Amniotic stem cell (primary cell): ENCODE measurements around the gene HOXB9.
A peak's percentile ranks its signal among the peaks of the same experiment; 100 is the strongest.

Source experiments
- DNase-seq: peaks from one replicate; lab custom pipeline; 2025; lab: John Stamatoyannopoulos, UW

HOXB9 gene

GRCh38 chr17:48624118-48624517 is 2.0 kb downstream of the HOXB9 start:
- no peak for DNase-seq

DNA sequence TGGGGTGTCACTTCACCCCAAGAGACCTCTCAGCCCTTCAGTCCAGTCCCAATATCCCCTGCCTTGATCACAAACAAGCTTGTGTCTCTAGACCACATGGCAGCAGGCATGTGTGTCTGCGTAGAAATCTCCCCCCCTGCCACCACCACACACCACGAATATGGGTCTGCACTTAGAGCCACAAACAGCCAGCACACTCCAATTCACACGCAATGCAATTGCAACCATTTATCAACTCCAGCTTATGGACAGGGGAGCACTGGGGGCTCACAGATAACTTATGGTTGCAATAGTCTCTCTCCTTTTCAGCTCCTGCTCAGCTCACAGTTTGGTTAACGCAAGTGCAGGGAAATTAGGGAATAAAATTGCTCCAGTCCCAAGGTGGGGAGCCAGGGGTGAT is 2.6 kb downstream of the HOXB9 start:
- DNase-seq, result no peak

- DNase-seq, result no peak
Observed at GRCh38 chr17:48622857-48623256, 3.3 kb downstream of the HOXB9 start.

- DNase-seq, result no peak
Observed at GRCh38 chr17:48621410-48622392, 4.5 kb downstream of the HOXB9 start.

- DNase-seq, result no peak
Observed at GRCh38 chr17:48620461-48621139, 5.6 kb downstream of the HOXB9 start.

DNA sequence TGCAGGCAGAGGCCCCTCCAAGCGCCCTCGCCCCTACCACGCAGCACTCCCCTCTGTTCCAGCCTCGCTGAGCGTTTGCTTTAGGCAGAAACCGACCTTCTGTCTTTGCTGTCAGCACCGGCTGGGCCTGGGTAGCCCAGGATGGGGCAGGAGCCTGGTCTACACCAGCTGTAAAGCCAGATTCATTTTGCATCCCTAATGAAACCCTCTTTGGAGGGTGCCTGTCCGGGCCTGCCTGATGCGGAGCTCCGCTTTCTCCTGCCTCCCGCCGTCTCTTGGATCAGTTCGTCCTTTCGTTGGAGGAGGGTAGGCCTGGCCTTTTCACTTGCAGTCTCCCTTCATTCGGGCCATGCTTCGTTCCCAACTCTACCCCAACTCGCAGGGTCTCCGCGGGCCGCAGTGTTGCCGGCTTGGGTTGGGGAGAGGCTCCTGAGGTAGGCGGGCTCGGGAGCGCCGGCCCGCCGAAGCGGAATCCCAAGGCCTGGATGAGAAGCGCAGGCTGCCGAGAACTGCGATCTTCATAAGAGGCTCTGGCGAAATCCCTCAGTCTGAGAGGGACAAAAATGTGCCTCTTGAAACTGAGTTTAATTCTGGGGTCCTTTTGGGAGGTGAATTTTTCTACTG is 6.2 kb downstream of the HOXB9 start:
- DNase-seq, result no peak

DNA sequence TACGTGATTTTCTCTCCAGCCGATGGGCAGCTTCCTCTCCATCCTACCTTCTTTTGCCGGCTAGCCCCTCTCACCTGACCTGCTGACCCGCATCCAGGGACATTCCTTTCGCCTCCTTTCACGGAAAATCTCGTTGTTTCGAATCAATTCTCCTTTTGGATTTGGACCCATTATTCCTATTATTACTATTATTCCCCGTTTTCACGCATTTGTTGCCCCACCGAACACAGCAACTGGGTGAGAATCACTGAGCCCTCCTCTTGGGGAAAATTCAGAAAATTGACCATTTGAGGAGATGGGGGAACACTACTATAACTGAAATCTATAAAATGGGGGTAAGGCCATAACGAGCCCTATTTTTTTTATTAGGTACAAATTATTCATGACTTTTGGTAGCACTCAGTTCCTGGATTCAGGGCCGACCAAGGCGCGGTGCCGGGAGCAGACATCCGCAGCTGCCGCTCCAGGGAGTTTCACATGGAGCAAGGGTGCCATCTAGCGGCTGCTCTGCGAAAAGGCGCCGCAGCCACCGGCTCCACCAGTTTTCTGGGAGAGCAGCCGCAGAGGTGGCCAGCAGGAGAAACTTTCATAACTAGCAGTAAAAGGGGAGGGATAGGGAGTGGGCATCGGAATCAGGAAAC is 7.8 kb downstream of the HOXB9 start:
- DNase-seq, result peak; percentile 12

DNA sequence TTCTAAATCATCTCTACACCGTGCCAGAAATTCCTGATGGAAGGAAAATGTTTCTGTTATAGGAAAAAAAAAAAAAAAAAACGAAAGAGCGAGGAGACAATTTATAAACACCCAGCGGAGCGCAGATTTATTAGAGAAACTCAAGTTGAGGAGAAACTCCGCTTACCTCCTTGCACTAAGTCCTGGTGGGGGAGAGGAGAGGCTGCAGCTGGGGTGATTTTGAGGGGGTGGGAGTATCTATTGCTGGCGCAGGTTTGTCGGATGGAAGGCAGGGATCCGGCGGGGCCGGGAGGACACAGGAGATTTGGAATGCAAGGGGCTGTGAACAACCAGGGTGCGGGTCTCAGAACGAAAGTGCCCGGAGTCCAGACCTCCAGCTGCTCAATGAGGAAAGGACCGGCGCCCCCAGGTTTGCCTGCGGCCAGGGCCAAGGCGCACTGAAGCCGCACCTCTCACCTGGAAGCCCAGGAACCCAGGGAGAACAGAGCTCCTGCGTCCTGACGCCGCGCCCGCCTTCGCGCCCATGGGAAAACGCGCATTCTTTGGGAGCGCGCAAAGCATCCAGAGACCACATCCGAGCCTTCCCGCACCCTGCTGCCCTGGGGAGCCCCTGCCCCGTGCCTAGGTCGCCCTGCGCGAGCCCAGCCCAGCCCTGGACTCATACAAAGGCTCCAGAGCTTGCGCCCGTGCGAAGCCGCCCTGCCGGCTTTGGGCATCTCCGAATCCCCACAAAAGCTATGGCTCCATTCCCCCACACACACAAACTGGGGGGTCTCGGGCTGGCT is 8.5 kb downstream of the HOXB9 start:
- DNase-seq, result no peak

GRCh38 chr17:48616717-48617470 is 9.3 kb downstream of the HOXB9 start:
- no peak for DNase-seq

GRCh38 chr17:48615963-48616716 is 10.0 kb downstream of the HOXB9 start:
- DNase-seq, result no peak

- no peak for DNase-seq
Observed at GRCh38 chr17:48615047-48615962, 10.9 kb downstream of the HOXB9 start, which contains the start of gene HOXB8. Gene HOXB8 (minus strand): TSS chr17:48615292. CDS start chr17:48614704, 588 bp downstream.

DNA sequence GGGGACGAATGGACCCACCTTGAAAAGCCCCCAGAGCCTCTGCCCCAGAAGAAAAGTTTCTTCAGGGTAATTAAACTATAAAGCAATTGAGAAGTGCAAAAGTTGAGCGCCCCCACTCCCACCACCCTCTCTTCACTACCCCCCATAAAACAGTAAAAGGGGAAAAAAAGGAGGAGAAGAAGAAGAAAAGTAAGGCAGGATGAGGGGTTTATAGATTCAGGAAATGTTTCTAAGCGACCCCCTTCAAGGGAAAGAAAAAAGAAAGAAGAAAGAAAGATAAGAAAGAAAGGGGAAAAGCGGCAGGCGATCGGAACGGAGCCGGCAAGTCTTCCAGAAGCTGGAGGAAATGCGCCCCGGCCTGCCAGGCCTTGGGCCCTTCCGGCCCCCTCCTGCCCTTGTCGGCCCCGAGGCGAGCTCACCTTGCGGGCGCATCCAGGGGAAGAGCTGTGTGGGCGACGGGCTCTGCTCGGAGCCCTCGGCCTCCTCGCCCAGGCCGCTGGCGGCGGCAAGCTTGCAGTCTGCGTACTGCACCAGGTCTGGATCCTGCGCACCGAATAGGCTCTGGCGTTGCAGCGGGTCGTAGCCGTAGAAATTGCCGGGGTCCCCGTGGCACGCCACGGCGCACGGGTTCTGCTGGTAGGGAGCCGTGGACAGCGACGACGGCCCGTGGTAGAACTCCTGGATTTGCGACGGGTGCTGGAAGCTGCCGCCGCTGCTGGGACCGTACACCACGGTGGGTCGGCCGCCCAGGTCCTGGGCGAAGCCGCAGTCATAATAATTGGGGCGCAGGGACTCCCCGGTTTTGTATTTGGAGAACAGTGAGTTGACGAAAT is 12.1 kb downstream of the HOXB9 start:
- DNase-seq, result no peak

DNA sequence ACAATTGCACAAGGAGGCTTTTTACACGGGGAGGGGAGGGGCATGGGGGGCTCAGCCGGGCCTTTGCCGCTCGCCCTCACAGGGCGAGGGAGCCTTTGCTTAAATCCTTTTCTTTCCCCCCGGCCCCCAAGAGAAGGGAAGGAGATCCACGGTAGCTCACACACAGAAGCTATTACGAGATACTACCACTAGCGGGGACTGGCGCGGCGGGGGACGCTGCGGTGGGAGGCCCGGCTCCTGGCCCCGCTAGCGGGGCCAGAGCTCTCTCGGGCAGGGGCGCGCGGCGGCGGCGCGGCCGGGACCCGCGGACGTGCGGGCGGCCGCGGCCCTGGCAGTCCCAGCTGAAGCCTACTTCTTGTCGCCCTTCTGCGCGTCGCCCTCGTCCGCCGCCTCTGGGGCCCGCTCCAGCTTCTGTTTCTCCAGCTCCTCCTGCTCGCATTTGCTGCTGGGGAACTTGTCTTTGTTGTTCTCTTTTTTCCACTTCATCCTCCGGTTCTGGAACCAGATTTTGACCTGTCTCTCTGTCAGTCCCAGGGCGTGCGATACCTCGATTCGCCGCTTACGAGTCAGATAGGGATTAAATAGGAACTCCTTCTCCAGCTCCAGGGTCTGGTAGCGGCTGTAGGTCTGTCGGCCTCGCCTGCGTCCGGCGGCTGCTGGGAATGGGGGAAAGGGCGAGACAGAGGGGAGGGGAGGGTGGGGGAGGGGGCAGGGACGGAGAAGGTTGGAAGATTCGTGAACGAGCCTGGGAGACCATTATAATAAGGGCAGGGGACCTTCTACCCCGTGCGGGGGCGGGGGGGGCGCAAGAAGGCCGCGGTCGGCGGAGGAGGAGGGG is 13.1 kb downstream of the HOXB9 start:
- no peak for DNase-seq

- DNase-seq, result no peak
Observed at GRCh38 chr17:48612456-48612853, 13.7 kb downstream of the HOXB9 start.

DNA sequence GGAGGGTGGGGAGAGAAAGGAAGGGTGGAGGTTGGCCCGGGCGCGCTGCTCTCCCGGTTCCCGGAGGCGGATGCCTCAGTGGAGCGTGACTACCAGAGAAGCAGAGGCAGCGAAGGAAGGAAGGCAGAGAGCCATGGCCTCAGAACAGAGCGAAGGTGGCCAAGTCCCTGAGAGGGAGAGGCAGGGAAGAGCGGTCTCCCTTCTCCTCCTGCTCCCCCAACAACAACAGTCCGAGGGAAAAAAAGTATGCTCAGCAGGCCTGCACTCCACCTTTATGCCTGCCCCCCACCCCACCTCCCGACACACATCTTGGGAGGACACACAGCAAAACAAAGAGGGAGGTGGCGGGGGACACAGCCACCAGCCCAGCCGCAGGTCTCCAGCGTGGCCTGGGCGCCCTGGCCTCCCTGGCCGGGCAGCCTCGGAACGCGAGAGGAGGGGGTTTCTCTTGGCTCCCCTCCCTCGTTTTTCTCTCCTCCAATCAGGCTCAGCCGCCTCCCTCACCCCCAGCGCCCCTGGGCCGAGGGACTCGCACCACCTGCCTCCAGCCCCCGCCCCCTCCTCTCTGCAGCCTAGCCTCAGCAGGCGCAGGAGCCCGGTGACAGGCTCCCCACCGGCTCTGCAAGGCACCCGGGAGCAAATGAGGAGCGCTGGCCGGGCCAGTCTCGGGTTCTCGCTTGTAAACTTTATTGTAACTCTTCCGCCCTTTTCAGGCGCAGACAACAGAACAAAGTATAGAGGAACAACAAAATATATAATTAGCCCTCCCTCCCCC is 14.3 kb downstream of the HOXB9 start:
- no peak for DNase-seq

DNA sequence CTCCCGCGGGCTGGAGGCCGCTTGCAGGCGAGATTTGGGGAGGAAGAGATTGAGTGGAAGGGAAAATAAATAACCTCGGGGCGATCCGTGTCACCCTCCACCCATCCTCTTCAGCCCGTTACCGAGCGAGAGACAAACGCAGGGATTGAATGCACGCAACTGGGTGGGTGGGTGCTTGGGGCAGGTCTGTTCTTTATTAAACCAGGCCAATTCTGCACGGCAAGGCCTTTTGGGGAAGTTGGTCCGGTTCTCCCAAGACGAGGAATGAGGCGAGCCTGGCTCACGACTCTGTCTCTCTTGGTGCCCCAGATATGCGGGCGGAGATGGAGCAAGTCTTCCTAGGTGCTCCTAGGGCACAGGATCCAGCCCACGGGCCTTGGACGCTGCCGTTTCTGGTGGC is 14.9 kb downstream of the HOXB9 start:
- no peak for DNase-seq
